Jurkat, Clone E6-1 (cell line): ENCODE data around the gene PHF2.
A peak's percentile ranks its signal among the peaks of the same experiment; 100 is the strongest.

Experiments used
- DNase-seq: peaks from one replicate; pipeline ENCODE4 v3.0.0-alpha.2; 2011; ENCODE audit warnings: low read depth, low spot score
- H3K4me3 ChIP-seq: 2 replicates; pipeline ENCODE4 v1.5.1; 2011; ENCODE audit warnings: mild to moderate bottlenecking, low read length, control low read depth, moderate library complexity

The PHF2 gene

GRCh38 chr9:93596399-93596798 is 20.0 kb downstream of the PHF2 start:
- no peak overlapping the region for H3K4me3 ChIP-seq
- no peak for DNase-seq

- H3K4me3 ChIP-seq: no peak overlapping the region
- DNase-seq: no peak
These were observed 20.8 kb downstream of the PHF2 start for GRCh38 chr9:93597142-93597706.

- H3K4me3 ChIP-seq: no peak overlapping the region
- no peak for DNase-seq
These were observed 21.7 kb downstream of the PHF2 start for GRCh38 chr9:93597871-93598646.

- H3K4me3 ChIP-seq: no peak overlapping the region
- peak; percentile 45 for DNase-seq
These were observed 22.4 kb downstream of the PHF2 start for GRCh38 chr9:93598647-93599241.

GRCh38 chr9:93599571-93600403 is 23.4 kb downstream of the PHF2 start:
- DNase-seq: no peak

GRCh38 chr9:93600504-93600903 is 24.1 kb downstream of the PHF2 start:
- DNase-seq: peak; percentile 41

More at GRCh38 chr9:93599571-93600403, 23.4 kb downstream of the PHF2 start:
- H3K4me3 ChIP-seq: no peak overlapping the region

GRCh38 chr9:93601063-93601462 is 24.7 kb downstream of the PHF2 start:
- DNase-seq: no peak
- H3K4me3 ChIP-seq: no peak overlapping the region

More at GRCh38 chr9:93600504-93600903, 24.1 kb downstream of the PHF2 start:
- no peak overlapping the region for H3K4me3 ChIP-seq

- DNase-seq: no peak
- H3K4me3 ChIP-seq: no peak overlapping the region
These were observed 25.3 kb downstream of the PHF2 start for GRCh38 chr9:93601666-93602065.

GRCh38 chr9:93603011-93603410 is 26.6 kb downstream of the PHF2 start:
- DNase-seq: no peak
- no peak overlapping the region for H3K4me3 ChIP-seq

- DNase-seq: no peak
- H3K4me3 ChIP-seq: no peak overlapping the region
These were observed 27.5 kb downstream of the PHF2 start for GRCh38 chr9:93603906-93604326.

GRCh38 chr9:93606187-93606586 is 29.8 kb downstream of the PHF2 start:
- no peak overlapping the region for H3K4me3 ChIP-seq
- no peak for DNase-seq

GRCh38 chr9:93610206-93610605 is 33.8 kb downstream of the PHF2 start:
- DNase-seq: no peak
- H3K4me3 ChIP-seq: no peak overlapping the region

GRCh38 chr9:93612052-93612795 is 35.8 kb downstream of the PHF2 start:
- DNase-seq: no peak
- no peak overlapping the region for H3K4me3 ChIP-seq

- H3K4me3 ChIP-seq: no peak overlapping the region
- DNase-seq: no peak
These were observed 36.4 kb downstream of the PHF2 start for GRCh38 chr9:93612796-93613154.

- no peak for DNase-seq
- H3K4me3 ChIP-seq: no peak overlapping the region
These were observed 36.8 kb downstream of the PHF2 start for GRCh38 chr9:93613174-93613573.

- H3K4me3 ChIP-seq: no peak overlapping the region
These were observed 37.4 kb downstream of the PHF2 start for GRCh38 chr9:93613791-93614190.

GRCh38 chr9:93614830-93615468 is 38.6 kb downstream of the PHF2 start:
- no peak for DNase-seq
- no peak overlapping the region for H3K4me3 ChIP-seq

More at GRCh38 chr9:93613791-93614190, 37.4 kb downstream of the PHF2 start:
- DNase-seq: no peak

- no peak for DNase-seq
These were observed 39.7 kb downstream of the PHF2 start for GRCh38 chr9:93616044-93616443.

GRCh38 chr9:93617273-93617672 is 40.9 kb downstream of the PHF2 start:
- no peak for DNase-seq
- no peak overlapping the region for H3K4me3 ChIP-seq

More at GRCh38 chr9:93616044-93616443, 39.7 kb downstream of the PHF2 start:
- H3K4me3 ChIP-seq: no peak overlapping the region
